Mammary epithelial cell (primary cell): ENCODE results near the gene CDSN.

Experiments
- EZH2 ChIP-seq: IDR thresholded peaks from 2 replicates; pipeline ENCODE4 v1.6.1; 2012; ENCODE audit warnings: low read length, inconsistent platforms, borderline replicate concordance
- TF ChIP-seq, protein P1 (sequence below), 2 donors: IDR thresholded peaks in 1 of 2; conservative IDR thresholded peaks in 1 of 2; 2 replicates each; pipeline ENCODE4 v1.5.1; 2011 to 2012; ENCODE audit warnings: inconsistent platforms in 2 of 2, low read length in 2 of 2, mild to moderate bottlenecking in 2 of 2, control low read depth in 1 of 2, low read depth in 1 of 2; ENCODE audit not compliant: insufficient read depth in 1 of 2; ENCODE audit errors: extremely low read depth in 1 of 2

DNA sequence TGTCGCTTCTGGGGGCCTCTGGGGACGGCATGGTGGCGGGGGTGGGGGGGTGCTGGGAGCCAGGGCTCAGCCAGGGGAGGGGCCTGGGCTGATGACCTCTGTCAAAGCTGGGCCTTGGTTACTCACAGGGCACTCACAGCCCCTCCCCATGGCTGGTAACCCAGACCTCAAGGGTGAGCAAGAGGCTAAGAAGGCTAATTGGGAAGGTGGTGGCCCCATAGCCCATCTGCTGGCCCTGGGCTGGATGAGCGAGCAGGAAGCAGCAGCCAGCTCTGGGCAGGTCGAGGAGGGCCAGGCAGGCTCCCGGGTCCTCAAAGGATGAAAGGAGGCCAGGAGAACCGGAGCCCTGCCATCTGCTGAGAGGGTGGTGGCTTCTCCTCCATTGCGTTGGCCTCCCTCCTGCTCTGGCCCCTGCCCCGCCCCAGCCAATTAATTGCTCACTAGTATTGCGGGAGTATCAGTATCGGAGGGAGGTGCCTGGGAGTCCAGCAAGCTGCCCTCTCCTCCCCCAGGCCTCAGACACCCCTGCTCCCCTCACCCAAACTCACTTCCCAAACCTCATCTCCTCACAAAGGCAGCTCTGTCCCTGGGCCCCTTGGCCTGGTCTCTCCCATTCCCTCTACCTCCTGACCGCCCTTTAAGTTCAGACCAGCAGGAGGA, 1.0 kb upstream of the CDSN start:
- TF ChIP-seq, protein P1, sequence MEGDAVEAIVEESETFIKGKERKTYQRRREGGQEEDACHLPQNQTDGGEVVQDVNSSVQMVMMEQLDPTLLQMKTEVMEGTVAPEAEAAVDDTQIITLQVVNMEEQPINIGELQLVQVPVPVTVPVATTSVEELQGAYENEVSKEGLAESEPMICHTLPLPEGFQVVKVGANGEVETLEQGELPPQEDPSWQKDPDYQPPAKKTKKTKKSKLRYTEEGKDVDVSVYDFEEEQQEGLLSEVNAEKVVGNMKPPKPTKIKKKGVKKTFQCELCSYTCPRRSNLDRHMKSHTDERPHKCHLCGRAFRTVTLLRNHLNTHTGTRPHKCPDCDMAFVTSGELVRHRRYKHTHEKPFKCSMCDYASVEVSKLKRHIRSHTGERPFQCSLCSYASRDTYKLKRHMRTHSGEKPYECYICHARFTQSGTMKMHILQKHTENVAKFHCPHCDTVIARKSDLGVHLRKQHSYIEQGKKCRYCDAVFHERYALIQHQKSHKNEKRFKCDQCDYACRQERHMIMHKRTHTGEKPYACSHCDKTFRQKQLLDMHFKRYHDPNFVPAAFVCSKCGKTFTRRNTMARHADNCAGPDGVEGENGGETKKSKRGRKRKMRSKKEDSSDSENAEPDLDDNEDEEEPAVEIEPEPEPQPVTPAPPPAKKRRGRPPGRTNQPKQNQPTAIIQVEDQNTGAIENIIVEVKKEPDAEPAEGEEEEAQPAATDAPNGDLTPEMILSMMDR (conservative IDR thresholded peaks at IDR 0.05 in 1 of 2, IDR thresholded peaks at IDR 0.05 in 1 of 2; ENCODE audit: extremely low read depth in 1 of 2, insufficient read depth in 1 of 2, low read depth in 1 of 2, low read length in 2 of 2) = no peak
- no peak for TF ChIP-seq EZH2
